Activated naive CD4-positive, alpha-beta T cell treated with anti-CD3 and anti-CD28 coated beads for 36 hours (primary cell): ENCODE data around the gene STAB1. TPM values are rescaled to one million over a fixed set of nuclear protein-coding genes. Genes with fewer than 3 reads are reported as not detected.

Experiments used
- total RNA-seq, 2 experiments: library from RNA; stranded (reverse); gene quantifications; one replicate each; pipeline ENCODE4 v1.2.3, GENCODE V29; 2021

STAB1 gene
- total RNA-seq, 2 experiments from 2014 or later = 0.10 to 0.17 TPM

Other genes with a start within 250 kb of the STAB1 start
- 100 to 1,000 TPM; 107 to 108 TPM for gene PPM1M, start 249.6 kb upstream of the STAB1 start, total RNA-seq
- gene WDR82, start 216.7 kb upstream of the STAB1 start, total RNA-seq = 100 to 1,000 TPM; 176 to 177 TPM
- 10 to 100 TPM; 25.9 to 27.7 TPM for gene GLYCTK, start 207.5 kb upstream of the STAB1 start, total RNA-seq
- 1 to 10 TPM; 9.4 TPM for gene DNAH1, start 179.0 kb upstream of the STAB1 start, total RNA-seq
- gene BAP1, start 85.3 kb upstream of the STAB1 start, total RNA-seq = 10 to 100 TPM; 87.0 to 89.3 TPM
- gene PHF7, start 84.7 kb upstream of the STAB1 start, total RNA-seq = 10 to 100 TPM; 22.5 to 24.8 TPM
- gene SEMA3G, start 50.2 kb upstream of the STAB1 start, total RNA-seq = not detected
- 1 to 10 TPM; 7.2 to 7.6 TPM for gene TNNC1, start 41.3 kb upstream of the STAB1 start, total RNA-seq
- gene NISCH, start 39.7 kb upstream of the STAB1 start, total RNA-seq = 10 to 100 TPM; 50.4 to 52.5 TPM
- gene NT5DC2, start 38.5 kb downstream of the STAB1 start, total RNA-seq = 10 to 100 TPM; 20.4 to 20.8 TPM
- 10 to 100 TPM; 12.3 to 13.1 TPM for gene UQCC5, start 41.3 kb downstream of the STAB1 start, total RNA-seq
- gene PBRM1, start 190.6 kb downstream of the STAB1 start, total RNA-seq = 10 to 100 TPM; 49.9 to 57.7 TPM
- 100 to 1,000 TPM; 195 to 197 TPM for gene GNL3, start 190.7 kb downstream of the STAB1 start, total RNA-seq
- gene GLT8D1, start 210.5 kb downstream of the STAB1 start, total RNA-seq = 10 to 100 TPM; 24.5 to 25.4 TPM
- 100 to 1,000 TPM; 118 to 123 TPM for gene SPCS1, start 210.8 kb downstream of the STAB1 start, total RNA-seq